Epithelial cell of proximal tubule (primary cell): ENCODE measurements around the gene MARCHF3. TPM values are rescaled to one million over a fixed set of nuclear protein-coding genes. Genes with fewer than 3 reads are reported as not detected.
"Not testable (repeated sequence)": the region's sequence is repeated elsewhere in the genome, so short reads cannot be mapped to it uniquely, and the experiment has no call there.

Source experiments
- DNase-seq: peaks from one replicate; pipeline ENCODE4 v3.0.0-alpha.2; 2011; ENCODE audit warnings: low read depth
- H3K4me3 ChIP-seq: 2 replicates; pipeline ENCODE4 v1.5.1; 2011; ENCODE audit warnings: low read depth, mild to moderate bottlenecking, low read length
- CTCF ChIP-seq: conservative IDR thresholded peaks from 2 replicates; pipeline ENCODE4 v1.5.1; 2012; ENCODE audit warnings: low read depth, mild to moderate bottlenecking, low read length
- total RNA-seq: library from RNA; depleted of rRNA; stranded (reverse); fragments of >200 nt; gene quantifications from 2 replicates; pipeline ENCODE4 v1.2.3, GENCODE V29; 2015

The MARCHF3 gene
- total RNA-seq, 1 donor from 2014 or later: 5.0 TPM

GRCh38 chr5:127024821-127025220 is 5.5 kb downstream of the MARCHF3 start:
- DNase-seq: no peak
- no peak for TF ChIP-seq CTCF

GRCh38 chr5:127023552-127024191 is 6.7 kb downstream of the MARCHF3 start:
- not testable (repeated sequence) for DNase-seq, H3K4me3 ChIP-seq

More at GRCh38 chr5:127024821-127025220, 5.5 kb downstream of the MARCHF3 start:
- H3K4me3 ChIP-seq: no peak overlapping the region

- TF ChIP-seq CTCF: no peak
- no peak overlapping the region for H3K4me3 ChIP-seq
- no peak for DNase-seq
Measured at GRCh38 chr5:127022846-127023245, 7.5 kb downstream of the MARCHF3 start.

- no peak for TF ChIP-seq CTCF
- no peak for DNase-seq
- H3K4me3 ChIP-seq: no peak overlapping the region
Measured at GRCh38 chr5:127019928-127020327, 10.4 kb downstream of the MARCHF3 start.

- not testable (repeated sequence) for H3K4me3 ChIP-seq, DNase-seq
Measured at GRCh38 chr5:127016722-127017121, 13.6 kb downstream of the MARCHF3 start.

GRCh38 chr5:127015716-127016115 is 14.6 kb downstream of the MARCHF3 start:
- no peak for DNase-seq
- TF ChIP-seq CTCF: no peak
- no peak overlapping the region for H3K4me3 ChIP-seq

GRCh38 chr5:127014573-127014972 is 15.8 kb downstream of the MARCHF3 start:
- no peak for DNase-seq
- no peak for TF ChIP-seq CTCF
- no peak overlapping the region for H3K4me3 ChIP-seq

GRCh38 chr5:127013407-127013806 is 17.0 kb downstream of the MARCHF3 start:
- H3K4me3 ChIP-seq: no peak overlapping the region
- DNase-seq: no peak
- TF ChIP-seq CTCF: no peak
